ENCODE data around the gene NAPEPLD.
"Not testable (repeated sequence)": the region's sequence is repeated elsewhere in the genome, so short reads cannot be mapped to it uniquely, and the experiment has no call there.

NAPEPLD gene

GRCh38 chr7:103113164-103113563 lies 35.7 kb downstream of the NAPEPLD start:
- ATAC-seq (no peak), DNase-seq (no peak)

GRCh38 chr7:103106703-103107070 lies 42.2 kb downstream of the NAPEPLD start:
- DNase-seq, ATAC-seq: not testable (repeated sequence)

GRCh38 chr7:103106005-103106702 lies 42.7 kb downstream of the NAPEPLD start:
- ATAC-seq = no peak
- no peak for DNase-seq

GRCh38 chr7:103101543-103101942 lies 47.4 kb downstream of the NAPEPLD start:
- no peak for DNase-seq

GRCh38 chr7:103100348-103100747 lies 48.6 kb downstream of the NAPEPLD start:
- DNase-seq (no peak), ATAC-seq (no peak)

More at GRCh38 chr7:103101543-103101942, 47.4 kb downstream of the NAPEPLD start:
- no peak for ATAC-seq

- DNase-seq (no peak), ATAC-seq (no peak)
These were observed 51.9 kb downstream of the NAPEPLD start for GRCh38 chr7:103097041-103097440.

GRCh38 chr7:103095558-103095957 lies 53.3 kb downstream of the NAPEPLD start:
- ATAC-seq, DNase-seq: not testable (repeated sequence)

- ATAC-seq = no peak
- DNase-seq = no peak
These were observed 54.8 kb downstream of the NAPEPLD start for GRCh38 chr7:103094102-103094501.

- DNase-seq (no peak), ATAC-seq (no peak)
These were observed 55.5 kb downstream of the NAPEPLD start for GRCh38 chr7:103093429-103093828.

GRCh38 chr7:103092321-103092720 lies 56.6 kb downstream of the NAPEPLD start:
- not testable (repeated sequence) for DNase-seq, ATAC-seq

GRCh38 chr7:103083210-103083609 lies 65.7 kb downstream of the NAPEPLD start:
- ATAC-seq = no peak

GRCh38 chr7:103082497-103082896 lies 66.4 kb downstream of the NAPEPLD start:
- DNase-seq (no peak), ATAC-seq (no peak)

More at GRCh38 chr7:103083210-103083609, 65.7 kb downstream of the NAPEPLD start:
- DNase-seq = no peak

- no peak for ATAC-seq
- DNase-seq = no peak
These were observed 68.0 kb downstream of the NAPEPLD start for GRCh38 chr7:103080923-103081322.

GRCh38 chr7:103079836-103080235 lies 69.1 kb downstream of the NAPEPLD start:
- ATAC-seq (no peak), DNase-seq (no peak)

GRCh38 chr7:103078226-103078625 lies 70.7 kb downstream of the NAPEPLD start:
- DNase-seq, ATAC-seq: not testable (repeated sequence)

- no peak for ATAC-seq
- no peak for DNase-seq
These were observed 71.6 kb downstream of the NAPEPLD start for GRCh38 chr7:103077318-103077717.

GRCh38 chr7:103076764-103077163 lies 72.1 kb downstream of the NAPEPLD start:
- ATAC-seq (no peak), DNase-seq (no peak)

- ATAC-seq (peak; percentile 80), DNase-seq (peak; percentile 85)
These were observed 73.5 kb downstream of the NAPEPLD start for GRCh38 chr7:103075337-103075918.

- DNase-seq = peak; percentile 90
- peak; percentile 86 for ATAC-seq
These were observed 74.2 kb downstream of the NAPEPLD start, which contains the start of the genes ARMC10 and FBXL13 for GRCh38 chr7:103074519-103075336. ARMC10 (plus strand) TSS chr7:103075140; CDS start chr7:103075273, 133 bp downstream. FBXL13 (minus strand) TSS chr7:103074796.

GRCh38 chr7:103073989-103074518 lies 74.8 kb downstream of the NAPEPLD start:
- ATAC-seq = no peak
- DNase-seq = no peak

GRCh38 chr7:103071000-103071399 lies 77.9 kb downstream of the NAPEPLD start:
- ATAC-seq = no peak
- DNase-seq = no peak
